Measurements from ENCODE around the gene DRAM1.

DNA sequence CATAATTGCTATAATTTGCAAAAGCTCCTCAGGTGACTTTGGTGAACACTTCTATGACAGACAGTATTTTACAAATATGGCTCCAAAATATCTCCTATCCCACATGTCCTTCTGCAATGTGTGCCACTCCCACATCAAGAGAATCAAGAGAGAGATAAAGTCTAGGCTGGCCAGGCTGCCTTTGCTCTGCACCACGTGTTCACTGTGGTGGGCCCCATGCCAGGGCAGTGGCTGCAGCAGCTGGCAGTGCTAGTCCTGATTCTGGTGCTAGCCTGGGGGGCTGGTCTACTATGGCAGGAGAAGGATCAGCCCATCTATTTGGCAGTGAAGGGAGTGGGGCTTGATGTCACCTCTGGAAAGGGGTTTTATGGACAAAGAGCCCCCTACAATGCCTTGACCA, 86.3 kb downstream of the DRAM1 start:
- TF ChIP-seq POLR2A (IDR thresholded peaks at IDR 0.05; ENCODE audit: low read length) (no peak), GATA1 (IDR thresholded peaks at IDR 0.05; ENCODE audit: low read depth, low read length) (no peak)

All from erythroblast (primary cell).